Measurements from ENCODE around the gene SOCS1.

The SOCS1 gene

DNA sequence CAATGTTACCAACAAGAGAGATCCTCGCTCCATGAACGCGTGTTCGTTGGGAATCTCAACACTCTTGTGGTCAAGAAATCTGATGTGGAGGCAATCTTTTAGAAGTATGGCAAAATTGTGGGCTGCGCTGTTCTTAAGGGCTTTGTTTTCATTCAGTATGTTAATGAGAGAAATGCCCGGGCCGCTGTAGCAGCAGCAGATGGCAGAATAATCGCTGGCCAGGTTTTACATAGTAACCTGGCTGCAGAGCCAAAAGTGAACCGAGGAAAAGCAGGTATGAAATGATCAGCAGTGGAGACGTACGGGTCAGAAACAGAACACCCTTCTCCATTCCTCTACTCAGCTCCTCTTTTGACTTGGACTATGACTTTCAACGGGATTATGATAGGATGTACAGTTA is 13.3 kb downstream of the SOCS1 start:
- DNase-seq: no peak

DNA sequence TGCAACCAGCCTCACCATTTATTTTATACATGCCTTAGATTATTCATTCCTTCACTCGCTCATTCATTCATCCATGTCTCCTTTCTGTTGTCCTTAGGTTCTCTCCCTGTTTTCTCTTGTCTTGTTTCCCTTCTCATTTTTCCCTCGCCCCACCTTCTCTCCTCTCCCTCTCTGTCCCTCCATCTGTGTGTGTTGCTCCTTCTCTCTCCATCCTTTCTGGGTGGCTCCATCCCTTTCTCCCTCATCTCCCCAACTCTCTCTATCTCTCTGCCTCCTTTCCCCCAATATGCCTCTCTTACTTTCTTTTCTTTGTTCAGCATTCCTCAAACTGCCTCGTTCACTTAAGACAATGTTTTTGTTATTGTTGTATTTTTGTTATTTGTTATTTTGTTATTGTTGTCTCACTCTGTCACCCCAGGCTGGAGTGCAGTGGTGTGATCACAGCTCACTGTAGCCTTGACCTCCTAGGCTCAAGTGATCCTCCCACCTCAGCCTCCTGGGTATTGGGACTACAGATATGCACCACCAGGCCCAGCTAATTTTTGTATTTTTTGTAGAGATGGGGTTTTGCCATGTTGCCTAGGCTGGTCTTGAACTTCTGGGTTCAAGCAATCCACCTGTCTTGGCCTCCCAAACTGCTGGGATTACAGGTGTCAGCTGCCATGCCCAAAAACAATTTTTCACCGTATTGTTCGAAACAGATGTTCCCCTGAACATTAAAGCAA is 14.4 kb downstream of the SOCS1 start:
- DNase-seq: no peak

DNA sequence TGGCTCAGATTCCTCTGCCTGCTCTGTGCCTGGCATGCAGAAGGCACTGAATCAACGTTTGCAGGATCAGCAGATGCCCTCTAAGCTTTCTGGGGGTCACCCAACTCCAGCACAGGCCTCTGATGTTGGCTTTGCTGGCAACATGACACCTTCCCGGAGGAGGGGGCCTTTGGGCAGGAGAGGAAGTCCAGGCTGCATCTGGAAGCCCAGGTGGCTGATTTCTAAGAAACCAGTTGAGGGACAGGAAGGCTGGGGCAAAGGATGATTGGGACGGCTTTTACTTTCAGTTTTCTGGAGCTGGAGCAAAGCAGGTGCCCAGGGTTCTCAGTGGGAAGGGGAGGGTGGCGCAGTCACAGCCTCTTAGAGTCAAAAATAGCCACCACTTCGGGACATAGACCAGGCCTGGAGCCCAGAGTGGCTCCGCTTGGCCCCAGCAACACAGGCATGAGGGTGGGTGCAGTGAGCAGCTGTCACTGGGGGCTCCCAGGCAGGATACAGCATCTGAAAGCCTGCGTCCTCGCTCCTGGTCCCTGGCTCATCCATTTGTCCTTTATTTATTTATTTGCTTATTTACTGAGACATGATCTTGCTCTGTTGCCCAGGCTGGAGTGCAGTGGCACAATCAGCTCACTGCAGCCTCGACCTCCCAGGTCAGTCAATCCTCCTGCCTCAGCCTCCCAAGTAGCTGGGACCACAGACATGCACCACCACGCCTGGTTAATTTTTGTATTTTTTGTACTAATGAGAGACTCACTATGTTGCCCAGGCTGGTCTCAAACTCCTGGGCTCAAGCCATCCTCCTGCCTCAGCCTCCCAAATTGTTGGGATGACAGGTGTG is 15.1 kb downstream of the SOCS1 start:
- no peak for DNase-seq

DNA sequence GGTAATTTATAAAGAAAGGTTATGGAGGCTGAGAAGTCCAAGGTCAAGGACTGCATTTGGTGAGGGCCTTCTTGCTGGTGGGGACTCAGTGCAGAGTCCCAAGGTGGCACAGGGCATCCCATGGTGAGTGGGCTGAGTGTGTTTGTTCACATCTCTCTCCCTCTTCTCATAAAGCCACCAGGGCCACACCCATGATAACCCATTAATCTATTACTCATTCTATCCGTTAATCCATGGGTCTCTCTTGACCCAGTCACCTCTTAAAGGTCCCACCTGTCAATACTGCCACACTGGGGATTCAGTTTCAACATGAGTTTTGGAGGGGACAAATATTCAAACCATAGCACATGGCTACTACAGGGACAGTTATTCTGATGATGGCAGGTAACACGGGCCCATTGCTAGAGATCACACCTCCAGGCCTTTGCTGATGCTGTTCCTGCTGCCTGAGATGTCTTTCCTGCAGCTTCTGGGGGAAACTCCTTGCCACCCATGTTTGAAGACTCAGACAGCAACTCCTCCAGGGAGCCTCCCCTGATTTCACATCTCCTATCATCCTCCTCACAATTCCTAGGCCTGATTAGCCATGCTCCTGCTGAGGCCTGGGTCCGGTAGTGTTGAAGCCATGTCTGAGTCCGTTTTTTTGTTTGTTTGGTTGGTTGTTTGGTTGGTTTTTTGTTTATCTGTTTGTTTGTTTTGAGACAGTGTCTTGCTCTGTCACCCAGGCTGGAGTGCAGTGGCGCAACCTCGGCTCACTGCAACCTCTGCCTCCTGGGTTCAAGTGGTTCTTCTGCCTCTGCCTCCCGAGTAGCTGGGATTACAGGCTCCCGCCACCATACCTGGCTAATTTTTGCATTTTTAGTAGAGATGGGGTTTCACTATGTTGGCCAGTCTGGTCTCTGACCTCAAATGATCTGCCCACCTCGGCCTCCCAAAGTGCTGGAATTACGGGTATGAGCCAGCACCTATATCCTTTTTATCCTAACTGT is 16.1 kb downstream of the SOCS1 start:
- DNase-seq: no peak

DNA sequence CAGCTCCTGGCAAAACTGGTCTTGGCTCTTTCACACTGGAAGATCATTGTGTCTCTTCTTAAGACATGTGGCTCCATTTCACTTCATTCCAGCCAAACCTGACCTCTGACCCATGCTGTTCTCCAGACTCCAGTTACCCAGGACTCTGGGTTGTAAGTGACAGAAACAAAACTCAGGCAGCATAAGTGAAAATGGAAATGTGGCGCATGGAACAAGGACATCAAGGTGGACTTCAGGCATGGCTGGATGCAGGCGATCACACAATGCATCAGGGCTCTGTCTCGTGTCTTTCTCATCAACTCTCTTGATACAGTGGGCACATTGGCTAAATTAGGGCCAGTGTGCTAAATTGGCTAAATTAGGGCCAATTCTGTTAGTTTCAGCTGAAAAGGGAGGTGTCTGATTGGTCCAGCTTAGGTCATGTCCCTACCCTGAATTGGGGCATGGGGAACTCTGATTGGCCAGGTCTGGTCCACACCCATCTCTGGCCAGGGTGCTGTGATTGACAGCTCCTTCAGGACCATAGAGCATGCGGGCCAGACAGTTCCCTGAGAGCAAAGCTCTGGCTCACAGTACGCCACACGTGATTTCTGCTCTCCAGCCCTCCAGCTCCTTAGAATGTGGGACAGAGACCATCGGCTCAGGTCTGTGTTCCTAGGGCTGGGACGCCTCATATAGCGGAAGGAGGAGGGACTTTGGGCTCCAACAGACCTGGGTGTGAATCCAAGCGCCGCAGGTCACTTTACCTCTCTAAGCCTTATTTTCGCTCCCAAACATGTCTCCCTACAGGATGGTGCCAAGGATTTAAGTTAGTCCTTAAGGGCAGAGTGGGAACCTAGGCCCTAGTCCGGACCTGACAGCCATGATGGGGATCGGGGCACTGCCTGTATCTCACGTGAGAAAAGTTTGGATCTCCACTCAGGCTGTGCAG is 17.5 kb downstream of the SOCS1 start:
- DNase-seq: no peak

DNA sequence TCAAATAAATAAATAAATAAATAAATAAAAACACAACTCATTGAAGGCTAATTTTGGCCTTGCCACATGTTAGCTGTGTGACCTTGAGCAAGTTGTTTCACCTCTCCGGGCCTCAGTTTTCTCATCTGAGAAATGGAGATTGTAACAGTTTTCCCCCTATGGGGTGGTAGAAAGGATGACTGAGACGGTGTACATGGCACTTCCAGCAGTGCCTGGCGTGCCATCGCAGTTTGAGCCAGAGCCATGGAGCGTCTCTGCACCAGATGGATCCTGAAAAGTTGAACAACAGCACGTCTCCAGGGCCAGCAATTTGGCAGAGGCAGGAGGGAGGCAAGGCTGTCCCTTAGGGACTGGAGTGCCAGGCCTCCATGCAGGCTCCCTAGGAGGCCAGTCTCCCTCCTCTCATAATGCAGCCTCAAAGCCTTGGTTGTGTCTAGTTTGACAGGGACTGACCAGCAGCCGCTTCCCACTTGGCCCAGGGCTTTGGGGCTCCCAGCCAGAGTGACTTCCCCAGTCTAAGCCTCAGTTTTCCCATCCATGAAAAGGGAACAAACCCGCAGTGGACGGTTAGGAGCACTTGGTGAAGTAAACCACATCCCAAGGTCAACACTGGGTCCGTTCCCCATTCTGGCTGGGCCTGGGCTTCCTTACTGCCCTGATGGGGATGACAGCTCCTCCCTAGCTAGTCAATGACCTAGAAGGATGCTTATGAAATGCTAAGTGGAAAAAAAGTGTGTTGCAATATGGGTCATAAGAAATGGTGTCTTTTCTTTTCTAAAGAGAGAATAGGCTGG is 19.3 kb downstream of the SOCS1 start:
- DNase-seq: no peak

DNA sequence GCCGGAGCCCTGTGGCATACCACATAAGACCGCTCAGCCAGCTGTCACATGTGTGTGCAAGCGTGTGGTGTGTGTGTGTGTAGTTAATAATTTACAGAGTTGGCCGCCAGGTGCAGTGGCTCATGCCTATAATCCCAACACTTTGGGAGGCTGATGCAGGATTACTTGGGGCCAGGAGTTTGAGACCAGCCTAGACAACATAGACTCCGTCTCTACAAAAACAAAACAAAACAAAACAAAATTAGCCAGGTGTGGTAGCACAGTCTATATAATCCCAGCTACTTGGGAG is 20.4 kb downstream of the SOCS1 start:
- no peak for DNase-seq

DNA sequence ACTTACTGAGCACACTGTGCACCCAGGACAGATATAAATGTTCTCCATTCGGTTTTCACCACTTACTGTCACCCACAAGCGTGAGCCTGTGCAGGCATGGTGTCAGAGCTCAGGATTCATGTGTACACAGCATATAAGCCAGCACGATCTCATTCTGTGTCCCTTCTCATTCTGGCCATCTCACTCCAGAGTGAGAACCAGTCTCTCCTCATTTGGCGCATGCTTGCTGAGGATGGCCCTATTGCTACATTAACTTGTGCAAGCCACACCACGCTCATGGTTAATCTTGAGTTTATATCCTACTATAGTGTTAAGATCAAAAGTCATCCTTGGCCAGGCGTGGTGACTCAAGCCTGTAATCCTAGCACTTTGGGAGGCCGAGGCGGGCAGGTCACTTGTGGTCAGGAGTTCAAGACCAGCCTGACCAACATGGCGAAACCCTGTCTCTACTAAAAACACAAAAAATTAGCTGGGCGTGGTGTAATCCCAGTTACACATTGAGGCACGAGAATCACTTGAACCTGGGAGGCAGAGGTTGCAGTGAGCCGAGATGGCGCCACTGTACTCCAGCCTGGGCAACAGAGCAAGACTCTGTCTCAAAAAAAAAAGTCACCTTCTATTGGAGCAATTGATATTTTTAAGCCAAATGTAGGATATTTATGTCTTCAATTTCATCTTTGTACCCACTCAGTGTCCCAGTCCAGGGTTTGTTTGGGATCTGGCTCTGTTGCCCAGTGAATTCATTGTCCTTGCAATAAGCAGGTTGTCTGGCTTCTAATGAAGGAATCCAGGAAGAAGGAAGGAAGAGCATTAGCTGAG is 20.9 kb downstream of the SOCS1 start:
- no peak for DNase-seq

DNA sequence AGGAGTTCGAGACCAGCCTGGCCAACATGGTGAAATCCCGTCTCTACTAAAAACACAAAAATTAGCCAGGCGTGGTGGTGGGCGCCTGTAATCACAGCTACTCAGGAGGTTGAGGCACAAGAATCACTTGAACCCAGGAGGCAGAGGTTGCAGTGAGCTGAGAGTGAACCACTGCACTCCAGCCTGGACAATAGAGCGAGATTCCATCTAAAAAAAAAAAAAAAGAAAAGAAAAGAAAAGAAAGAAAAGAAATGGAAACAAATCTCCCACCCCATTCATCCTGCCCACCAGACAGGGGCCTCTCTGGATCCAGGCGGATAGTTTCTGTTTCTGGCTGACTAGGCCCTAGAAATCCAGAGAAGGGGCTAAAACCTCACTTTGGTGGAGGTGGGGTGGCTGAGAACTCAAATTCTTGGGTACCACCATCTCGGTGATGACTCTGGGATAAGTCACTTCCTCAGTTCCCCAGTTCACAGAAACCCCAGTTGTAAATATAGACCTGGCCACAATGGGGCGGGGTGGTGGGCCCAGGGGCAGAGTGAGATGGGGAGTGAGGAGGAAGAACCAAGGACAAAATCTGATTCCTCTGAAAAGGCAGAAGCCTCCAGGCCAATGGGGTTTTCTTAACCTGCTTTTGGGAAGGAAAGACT is 22.2 kb downstream of the SOCS1 start:
- peak; percentile 35 for DNase-seq

DNA sequence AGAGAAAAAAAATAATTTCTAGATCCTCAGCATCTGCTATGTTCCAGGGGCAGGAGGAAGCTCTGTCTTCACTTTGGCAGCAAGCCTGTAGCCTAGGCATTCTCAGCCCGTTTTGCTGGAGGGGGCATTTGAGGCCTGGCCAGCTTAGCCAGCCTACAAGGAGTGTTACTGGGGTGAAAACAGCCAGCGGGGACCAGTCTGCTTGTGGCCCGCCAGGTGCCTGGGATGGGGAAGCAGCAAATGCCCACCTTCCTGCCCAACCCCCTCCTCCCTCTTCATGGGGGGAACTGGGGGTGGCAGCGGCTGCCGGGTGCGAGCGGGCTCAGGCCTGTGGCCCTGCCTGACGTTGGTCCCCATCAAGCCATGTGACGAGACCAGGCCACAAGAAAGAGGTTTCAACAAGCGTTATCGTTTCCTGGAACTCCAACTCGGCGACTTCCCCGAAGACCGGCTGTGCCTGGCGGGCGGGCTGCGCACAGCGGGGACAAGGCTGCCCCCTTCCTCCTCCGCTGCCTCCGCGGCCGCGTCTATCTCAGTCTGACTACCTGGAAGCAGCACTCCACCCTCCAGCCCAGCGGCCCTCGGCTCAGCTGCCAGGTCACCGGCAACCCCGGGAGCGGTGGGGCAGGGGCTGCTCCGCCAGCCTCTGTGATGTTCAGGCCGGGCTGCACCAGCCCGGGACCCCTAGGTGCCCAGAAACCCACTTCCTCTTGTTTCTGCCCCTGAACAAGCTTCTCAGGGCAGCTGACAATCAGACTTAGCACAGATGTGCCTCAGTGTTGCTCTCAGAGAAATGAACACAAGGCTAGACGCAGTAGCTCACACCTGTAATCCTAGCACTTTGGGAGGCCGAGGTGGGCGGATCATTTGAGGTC is 22.9 kb downstream of the SOCS1 start:
- DNase-seq: peak; percentile 75

DNA sequence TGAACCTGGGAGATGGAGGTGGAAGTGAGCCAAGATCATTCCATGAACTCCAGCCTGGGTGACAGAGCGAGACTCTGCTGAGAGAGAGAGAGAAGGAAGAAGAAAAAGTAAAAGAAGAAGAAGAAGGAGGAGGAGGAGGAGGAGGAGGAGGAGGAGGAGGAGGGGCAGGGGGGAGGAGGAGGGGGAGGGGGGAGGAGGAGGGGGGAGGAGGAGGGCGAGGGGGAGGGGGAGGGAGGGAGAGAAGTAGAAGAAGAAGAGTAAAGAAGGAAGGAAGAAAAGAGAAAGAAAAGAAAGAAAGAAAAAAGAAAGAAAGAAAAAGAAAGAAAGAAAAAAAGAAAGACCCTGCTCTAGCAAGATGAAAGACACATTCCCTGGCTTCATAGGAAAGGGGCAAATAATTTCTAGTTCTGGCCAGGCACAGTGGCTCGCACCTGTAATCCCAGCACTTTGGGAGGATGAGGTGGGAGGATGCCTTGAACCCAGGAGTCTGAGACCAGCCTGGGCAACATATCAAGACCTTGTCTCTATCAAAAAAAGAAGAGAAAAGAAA is 23.6 kb downstream of the SOCS1 start:
- no peak for DNase-seq

DNA sequence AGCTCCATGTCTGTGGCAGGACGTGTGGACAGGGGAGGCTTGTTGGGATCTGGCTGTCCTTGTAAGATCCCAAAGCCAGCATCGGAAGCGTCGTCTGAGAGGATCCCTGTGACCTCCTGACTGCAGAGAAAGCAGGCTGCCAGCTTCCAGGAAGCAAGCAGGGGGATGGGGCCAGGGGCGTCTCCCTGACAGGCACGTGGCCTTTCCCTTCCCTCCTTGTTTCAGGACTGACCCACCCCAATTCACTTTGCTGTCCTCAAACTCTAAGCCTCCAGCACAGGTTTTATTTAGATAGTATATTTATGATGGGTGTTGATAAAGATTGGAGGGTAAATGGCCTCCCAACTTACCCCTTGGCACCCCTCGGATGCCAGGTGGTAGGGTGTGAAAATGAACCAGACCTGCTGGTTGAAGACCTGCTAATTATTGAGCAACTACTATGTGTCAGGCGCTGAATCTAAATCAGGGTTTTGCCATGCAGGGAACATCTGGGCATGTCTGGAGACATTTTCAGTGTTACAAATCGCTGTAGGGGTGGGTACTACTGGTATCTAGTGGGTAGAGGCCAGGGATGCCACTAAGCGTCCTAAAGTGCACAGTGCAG is 24.5 kb downstream of the SOCS1 start:
- DNase-seq: no peak

DNA sequence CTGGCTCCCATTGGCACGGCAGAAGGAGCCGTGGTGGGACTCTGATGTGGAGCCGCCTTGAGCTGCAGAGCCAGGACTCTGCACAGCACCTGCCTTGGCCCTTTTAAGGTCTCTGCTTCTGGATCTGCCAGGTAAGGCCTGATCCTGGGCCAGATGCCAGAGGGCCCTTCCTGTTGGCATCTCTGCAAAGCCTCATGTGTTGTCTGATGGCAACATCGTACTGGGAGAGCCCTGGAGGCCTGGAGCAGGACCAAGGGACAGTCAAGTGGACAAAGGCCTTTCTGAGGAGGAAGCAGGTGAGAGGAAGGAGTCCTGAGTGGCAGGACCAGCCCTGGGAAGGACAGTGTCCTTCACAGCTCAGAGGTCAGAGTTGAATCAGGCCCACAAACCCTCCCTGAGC is 26.1 kb downstream of the SOCS1 start:
- DNase-seq: no peak

DNA sequence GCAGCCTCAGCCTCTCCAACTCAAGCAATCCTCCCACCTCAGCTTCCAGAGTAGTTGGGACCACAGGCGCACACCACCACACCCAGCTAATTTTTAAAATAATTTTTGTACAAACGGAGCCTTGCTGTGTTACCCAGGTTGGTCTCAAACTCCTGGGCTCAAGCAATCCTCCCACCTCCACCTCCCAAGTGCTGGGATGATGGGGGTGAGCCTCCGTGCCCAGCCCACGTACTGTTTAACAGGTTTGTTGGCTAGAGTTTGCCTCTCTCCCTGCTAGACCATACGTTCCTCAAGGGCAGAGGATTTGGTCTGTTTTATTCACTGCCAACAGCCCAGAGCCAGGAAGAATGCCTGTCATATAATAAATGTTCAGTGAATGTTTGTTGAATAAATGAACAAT is 26.6 kb downstream of the SOCS1 start:
- no peak for DNase-seq

DNA sequence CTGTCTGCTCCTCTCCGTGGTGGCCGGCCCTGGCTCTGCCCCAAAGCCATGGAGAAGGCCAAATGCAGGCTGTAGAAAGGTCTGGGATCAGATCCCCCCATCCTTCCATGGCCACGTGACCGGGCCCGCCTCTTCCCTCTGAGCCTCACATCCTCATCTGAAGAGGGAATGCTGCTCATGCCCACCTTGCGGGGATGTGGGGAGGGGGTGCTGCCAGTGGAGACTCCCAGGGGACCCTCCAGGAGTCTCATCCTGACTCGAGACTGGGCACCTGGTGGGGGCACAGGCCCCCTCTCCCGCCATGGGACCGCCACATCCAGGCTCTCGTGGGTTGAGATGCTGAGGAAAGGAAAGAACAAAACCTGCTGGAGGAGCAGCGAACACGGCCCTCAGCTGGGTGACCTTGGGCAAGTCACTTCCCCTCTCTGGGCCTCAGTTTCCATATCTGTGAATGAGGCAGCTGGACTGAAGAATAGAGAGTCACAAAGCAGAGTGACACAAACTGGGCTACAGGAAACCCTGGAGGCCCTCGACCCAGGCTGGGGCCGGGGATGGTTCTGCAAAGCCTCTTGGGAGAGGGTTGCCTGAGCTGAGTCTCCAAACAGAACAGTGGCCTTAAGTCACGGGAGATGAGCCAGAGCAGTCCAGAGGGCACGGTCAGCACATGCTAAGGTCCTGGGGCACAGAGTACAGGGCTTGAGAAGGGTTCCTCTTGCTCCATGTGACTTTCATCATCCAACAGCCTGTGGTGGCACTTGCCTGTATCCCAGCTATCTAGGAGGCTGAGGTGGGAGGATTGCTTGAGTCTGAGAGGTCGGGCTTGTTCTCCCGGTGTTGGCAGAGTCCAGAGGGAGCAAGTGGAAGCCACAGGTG is 30.1 kb downstream of the SOCS1 start:
- no peak for DNase-seq

DNA sequence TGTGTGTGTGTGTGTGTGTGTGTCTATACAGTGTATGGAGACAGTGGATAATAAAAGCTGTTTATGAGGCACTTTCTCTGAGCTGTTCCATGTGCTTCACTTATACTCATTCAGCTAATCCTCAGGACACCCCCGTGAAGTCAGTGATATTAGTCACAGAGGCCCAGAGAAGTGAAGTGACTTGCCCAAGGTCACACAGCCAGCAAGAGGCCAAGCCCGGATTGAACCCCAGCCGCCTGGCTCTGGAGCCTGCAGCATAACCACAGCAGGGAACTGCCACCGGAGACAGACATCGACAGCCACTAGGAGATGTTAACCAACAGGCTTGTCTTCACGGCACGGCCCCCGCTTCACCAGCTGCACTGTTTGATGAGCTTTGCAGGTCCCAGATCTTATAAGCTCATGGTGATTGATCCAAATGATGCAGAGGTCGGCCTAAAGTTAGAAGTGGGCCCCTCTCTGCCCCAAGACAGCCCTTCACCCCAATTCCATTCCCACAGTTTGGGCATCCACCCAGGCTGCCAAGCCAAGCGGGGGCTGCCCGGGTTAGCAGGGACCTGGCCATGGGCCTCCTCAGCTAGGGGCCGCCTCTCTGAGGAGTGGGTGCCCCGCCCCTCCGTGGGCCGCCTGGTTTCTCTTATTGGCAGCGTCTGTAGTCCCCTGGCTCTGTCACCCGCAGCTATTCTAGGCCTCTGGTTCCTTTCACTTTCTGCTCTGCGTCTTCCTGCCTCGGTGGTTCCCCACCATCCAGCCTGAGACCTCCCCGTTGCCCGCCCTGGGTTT is 30.9 kb downstream of the SOCS1 start:
- peak; percentile 15 for DNase-seq
